ENCODE results near the gene SPTBN2. TPM values are rescaled to one million over a fixed set of nuclear protein-coding genes. Genes with fewer than 3 reads are reported as not detected.

The SPTBN2 gene
- total RNA-seq, 1 experiment from 2014 or later = 37.6 TPM

GRCh38 chr11:66701432-66702240 is 27.4 kb downstream of the SPTBN2 start:
- no peak overlapping the region for H3K4me3 Mint-ChIP-seq (ENCODE audit: unreplicated experiment)
- intact Hi-C loops (cut with micrococcal nuclease; ENCODE audit: unreplicated experiment) = no loop called here
- POLR2A ChIA-PET = no interaction called here
- H3K27ac Mint-ChIP-seq (ENCODE audit: unreplicated experiment) = no peak overlapping the region
- no peak for TF ChIP-seq CTCF (IDR thresholded peaks at IDR 0.05; ENCODE audit: insufficient read depth in 1 of 2, low read depth in 1 of 2, low read length in 1 of 2, severe bottlenecking in 1 of 2, unreplicated experiment in 1 of 2)
- no TSS peak for BruUV-seq (replicated peaks)
- H3K4me1 Mint-ChIP-seq (ENCODE audit: low read depth, unreplicated experiment) = peaks cover under 1% of the 10 kb centered on the region
- no peak overlapping the region for H3K4me3 ChIP-seq (ENCODE audit: low read depth, low read length)
- no peaks in the 10 kb centered on the region for H3K27me3 ChIP-seq (replicated peaks; ENCODE audit: control insufficient read depth, insufficient read depth, low read length)
- H3K9me3 Mint-ChIP-seq (ENCODE audit: unreplicated experiment) = no peaks in the 10 kb centered on the region
- no peaks in the 10 kb centered on the region for H3K36me3 ChIP-seq (ENCODE audit: control insufficient read depth, insufficient read depth, low read length)
- no peak for DNase-seq
- peaks cover 17% of the 10 kb centered on the region for H3K36me3 Mint-ChIP-seq (ENCODE audit: insufficient read depth, unreplicated experiment)
- CTCF ChIA-PET = no interaction called here
- H3K4me1 ChIP-seq = peaks cover 9% of the 10 kb centered on the region
- no peaks in the 10 kb centered on the region for H3K9me3 ChIP-seq
- H3K27me3 Mint-ChIP-seq (ENCODE audit: insufficient read depth, unreplicated experiment) = no peaks in the 10 kb centered on the region

GRCh38 chr11:66700742-66701141 is 28.3 kb downstream of the SPTBN2 start:
- CTCF ChIA-PET = no interaction called here

GRCh38 chr11:66700337-66700736 is 28.7 kb downstream of the SPTBN2 start:
- no peak overlapping the region for H3K4me3 Mint-ChIP-seq (ENCODE audit: unreplicated experiment)
- H3K36me3 ChIP-seq (ENCODE audit: control insufficient read depth, insufficient read depth, low read length) = no peaks in the 10 kb centered on the region
- H3K27me3 Mint-ChIP-seq (ENCODE audit: insufficient read depth, unreplicated experiment) = no peaks in the 10 kb centered on the region
- intact Hi-C loops (cut with micrococcal nuclease; ENCODE audit: unreplicated experiment) = no loop called here
- H3K36me3 Mint-ChIP-seq (ENCODE audit: insufficient read depth, unreplicated experiment) = peaks cover 16% of the 10 kb centered on the region
- H3K9me3 ChIP-seq = no peaks in the 10 kb centered on the region
- ChIA-PET POLR2A (interaction anchor here (1.1 kb wide), 1 partner anchor 84 kb away, joined by 4 read pairs; the partner anchor contains the start of gene RBM14), CTCF (interaction anchor here (0.8 kb wide), 1 partner anchor 108 kb away, joined by 4 read pairs; no protein-coding TSS in a partner anchor)
- no peaks in the 10 kb centered on the region for H3K27me3 ChIP-seq (replicated peaks; ENCODE audit: control insufficient read depth, insufficient read depth, low read length)
- peak in 1 of 2 experiments; percentile 39 for DNase-seq
- no peak overlapping the region for H3K27ac Mint-ChIP-seq (ENCODE audit: unreplicated experiment)
- no peaks in the 10 kb centered on the region for H3K4me1 Mint-ChIP-seq (ENCODE audit: low read depth, unreplicated experiment)
- H3K4me3 ChIP-seq (ENCODE audit: low read depth, low read length) = no peak overlapping the region
- peaks cover 9% of the 10 kb centered on the region for H3K4me1 ChIP-seq
- H3K9me3 Mint-ChIP-seq (ENCODE audit: unreplicated experiment) = no peaks in the 10 kb centered on the region
- no peak for TF ChIP-seq CTCF (IDR thresholded peaks at IDR 0.05; ENCODE audit: insufficient read depth in 1 of 2, low read depth in 1 of 2, low read length in 1 of 2, severe bottlenecking in 1 of 2, unreplicated experiment in 1 of 2)
- no TSS peak for BruUV-seq (replicated peaks)

More at GRCh38 chr11:66700742-66701141, 28.3 kb downstream of the SPTBN2 start:
- Mint-ChIP-seq H3K27ac (ENCODE audit: unreplicated experiment) (no peak overlapping the region), H3K9me3 (ENCODE audit: unreplicated experiment) (no peaks in the 10 kb centered on the region), H3K4me1 (ENCODE audit: low read depth, unreplicated experiment) (no peaks in the 10 kb centered on the region), H3K36me3 (ENCODE audit: insufficient read depth, unreplicated experiment) (peaks cover 16% of the 10 kb centered on the region), H3K4me3 (ENCODE audit: unreplicated experiment) (no peak overlapping the region), H3K27me3 (ENCODE audit: insufficient read depth, unreplicated experiment) (no peaks in the 10 kb centered on the region)
- H3K4me1 ChIP-seq = peaks cover 9% of the 10 kb centered on the region
- TF ChIP-seq CTCF (IDR thresholded peaks at IDR 0.05; ENCODE audit: insufficient read depth in 1 of 2, low read depth in 1 of 2, low read length in 1 of 2, severe bottlenecking in 1 of 2, unreplicated experiment in 1 of 2) = no peak
- intact Hi-C loops (cut with micrococcal nuclease; ENCODE audit: unreplicated experiment) = no loop called here
- no peaks in the 10 kb centered on the region for H3K36me3 ChIP-seq (ENCODE audit: control insufficient read depth, insufficient read depth, low read length)
- H3K4me3 ChIP-seq (ENCODE audit: low read depth, low read length) = no peak overlapping the region
- POLR2A ChIA-PET = interaction anchor here (1.1 kb wide), 1 partner anchor 84 kb away, joined by 4 read pairs; the partner anchor contains the start of gene RBM14
- BruUV-seq (replicated peaks) = no TSS peak
- no peaks in the 10 kb centered on the region for H3K9me3 ChIP-seq
- DNase-seq = no peak
- H3K27me3 ChIP-seq (replicated peaks; ENCODE audit: control insufficient read depth, insufficient read depth, low read length) = no peaks in the 10 kb centered on the region

All from Caco-2 (cell line).